ENCODE data around the gene DCLK2. TPM values are rescaled to one million over a fixed set of nuclear protein-coding genes. Genes with fewer than 3 reads are reported as not detected.

DCLK2 gene
- total RNA-seq, 1 donor from 2014 or later = 2.7 TPM

DNA sequence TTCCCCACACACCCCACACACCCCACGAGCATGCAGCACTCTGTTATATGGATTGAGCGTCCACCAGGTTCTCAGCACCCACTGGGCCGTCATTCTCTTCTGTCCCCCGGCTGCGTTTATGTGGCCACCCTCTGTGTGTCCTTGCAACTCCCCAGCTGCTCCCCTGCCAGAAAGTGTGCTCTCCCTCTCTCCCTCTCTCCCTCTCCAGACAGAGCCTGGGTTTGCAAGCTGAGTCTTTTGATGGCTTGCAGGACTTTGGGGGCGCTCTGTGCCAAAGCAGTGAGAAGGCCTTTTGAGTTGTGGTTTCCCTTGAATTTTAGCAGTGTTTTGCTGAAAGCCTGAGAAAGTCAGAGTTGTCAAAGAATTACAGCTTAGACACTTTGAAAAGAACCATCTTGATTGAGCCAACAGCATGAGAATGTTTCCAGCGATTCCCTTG lies 173.5 kb downstream of the DCLK2 start:
- TF ChIP-seq, protein P1, sequence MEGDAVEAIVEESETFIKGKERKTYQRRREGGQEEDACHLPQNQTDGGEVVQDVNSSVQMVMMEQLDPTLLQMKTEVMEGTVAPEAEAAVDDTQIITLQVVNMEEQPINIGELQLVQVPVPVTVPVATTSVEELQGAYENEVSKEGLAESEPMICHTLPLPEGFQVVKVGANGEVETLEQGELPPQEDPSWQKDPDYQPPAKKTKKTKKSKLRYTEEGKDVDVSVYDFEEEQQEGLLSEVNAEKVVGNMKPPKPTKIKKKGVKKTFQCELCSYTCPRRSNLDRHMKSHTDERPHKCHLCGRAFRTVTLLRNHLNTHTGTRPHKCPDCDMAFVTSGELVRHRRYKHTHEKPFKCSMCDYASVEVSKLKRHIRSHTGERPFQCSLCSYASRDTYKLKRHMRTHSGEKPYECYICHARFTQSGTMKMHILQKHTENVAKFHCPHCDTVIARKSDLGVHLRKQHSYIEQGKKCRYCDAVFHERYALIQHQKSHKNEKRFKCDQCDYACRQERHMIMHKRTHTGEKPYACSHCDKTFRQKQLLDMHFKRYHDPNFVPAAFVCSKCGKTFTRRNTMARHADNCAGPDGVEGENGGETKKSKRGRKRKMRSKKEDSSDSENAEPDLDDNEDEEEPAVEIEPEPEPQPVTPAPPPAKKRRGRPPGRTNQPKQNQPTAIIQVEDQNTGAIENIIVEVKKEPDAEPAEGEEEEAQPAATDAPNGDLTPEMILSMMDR (conservative IDR thresholded peaks at IDR 0.05; ENCODE audit: low read depth, low read length) = no peak
- no peak for DNase-seq (ENCODE audit: low read depth)

DNA sequence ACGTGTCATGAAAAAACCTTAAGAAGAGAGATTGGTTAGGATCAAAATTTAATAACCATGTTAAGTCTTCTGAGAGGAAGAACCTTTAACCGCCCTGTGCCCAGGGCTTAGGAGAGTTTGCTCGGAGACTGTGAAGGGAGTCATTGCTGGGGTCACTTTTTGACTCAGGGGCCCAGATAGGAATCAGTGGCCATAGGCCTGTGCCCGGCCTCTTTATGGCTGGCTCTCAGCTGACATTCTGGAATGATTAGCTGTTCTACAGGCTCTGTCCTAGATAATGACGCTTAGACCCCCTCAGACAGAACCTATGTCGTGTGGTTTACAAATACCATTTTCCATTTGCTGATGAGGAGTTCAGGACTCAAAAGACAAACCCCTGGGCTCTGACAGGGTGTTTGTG lies 174.1 kb downstream of the DCLK2 start:
- H3K4me3 ChIP-seq (ENCODE audit: low read depth, low read length) = no peak overlapping the region
- TF ChIP-seq, protein P1 (conservative IDR thresholded peaks at IDR 0.05; ENCODE audit: low read depth, low read length) = no peak
- DNase-seq (ENCODE audit: low read depth) = no peak

More for the DNA sequence above, 173.5 kb downstream of the DCLK2 start:
- H3K4me3 ChIP-seq (ENCODE audit: low read depth, low read length) = no peak overlapping the region

DNA sequence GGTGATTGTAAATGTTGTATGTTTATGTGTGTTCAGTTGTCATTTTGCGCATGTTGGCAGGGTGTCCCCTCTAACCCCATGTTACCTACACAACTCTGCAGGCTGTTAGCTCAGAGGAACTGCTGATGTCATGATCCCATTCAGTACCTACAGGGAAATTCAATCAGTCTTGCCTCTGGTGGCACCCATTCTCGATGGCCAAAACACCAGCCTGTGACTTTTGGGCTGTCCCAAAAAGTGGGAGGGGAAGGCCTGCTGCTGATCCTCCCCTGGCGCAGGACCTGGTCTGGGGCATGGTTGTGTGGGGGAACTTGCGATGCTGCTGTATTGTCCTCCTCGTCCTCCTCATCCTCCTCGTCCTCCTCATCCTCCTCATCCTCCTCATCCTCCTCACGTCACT lies 174.5 kb downstream of the DCLK2 start:
- no peak for DNase-seq (ENCODE audit: low read depth)
- TF ChIP-seq, protein P1 (conservative IDR thresholded peaks at IDR 0.05; ENCODE audit: low read depth, low read length) = no peak
- no peak overlapping the region for H3K4me3 ChIP-seq (ENCODE audit: low read depth, low read length)

DNA sequence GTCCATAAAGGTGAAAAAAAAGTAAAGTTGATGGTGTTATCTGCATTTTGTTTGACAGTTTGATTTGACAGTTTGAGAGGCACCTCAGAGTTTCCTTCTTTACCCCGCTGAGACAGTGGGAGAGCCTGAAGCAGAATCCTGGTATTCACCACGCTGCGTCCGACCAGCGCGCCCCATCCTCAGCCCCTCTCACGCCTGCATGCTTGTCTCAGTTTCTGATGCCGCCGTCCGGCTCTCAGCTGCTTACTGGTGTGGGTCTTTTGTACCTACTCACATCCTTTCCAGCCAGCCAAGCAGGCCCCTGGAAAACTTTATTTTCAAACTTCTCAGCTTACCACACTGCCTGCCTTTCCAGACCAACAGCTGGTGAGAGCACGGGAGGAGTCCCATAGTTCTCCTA lies 175.2 kb downstream of the DCLK2 start:
- DNase-seq (ENCODE audit: low read depth) = no peak
- TF ChIP-seq, protein P1 (conservative IDR thresholded peaks at IDR 0.05; ENCODE audit: low read depth, low read length) = no peak
- no peak overlapping the region for H3K4me3 ChIP-seq (ENCODE audit: low read depth, low read length)

DNA sequence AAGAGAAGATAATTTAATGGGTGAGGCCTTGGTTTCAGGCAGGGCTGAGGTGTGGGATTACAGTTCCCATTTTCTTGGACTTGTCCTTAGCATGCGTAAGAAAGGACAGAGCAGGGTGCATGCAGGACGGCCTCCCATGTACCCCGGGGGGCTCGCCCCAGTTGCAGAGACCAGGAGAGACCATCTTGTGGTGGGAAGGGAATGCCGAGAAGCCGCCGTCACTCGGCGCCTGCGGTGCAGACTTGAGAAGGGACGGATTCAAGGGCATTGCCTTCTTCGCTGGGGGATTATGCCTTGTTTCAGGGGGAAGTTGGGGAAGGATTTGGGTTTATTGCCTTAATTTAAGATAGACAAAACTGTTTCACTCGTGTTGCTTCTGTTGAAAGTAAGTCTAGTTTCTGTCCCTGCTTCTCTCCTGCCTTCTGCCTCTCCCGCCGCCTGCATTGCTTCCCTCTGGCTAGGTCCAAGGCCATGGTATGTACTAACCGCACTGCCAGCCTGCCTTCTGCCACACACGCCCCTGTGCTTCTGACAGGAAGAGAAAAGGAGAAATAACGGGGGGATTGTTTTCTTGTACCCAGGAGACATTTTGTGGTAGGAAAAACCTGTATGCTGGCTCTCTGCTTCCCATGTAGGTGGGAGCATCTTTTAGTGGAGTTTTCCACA lies 175.9 kb downstream of the DCLK2 start:
- DNase-seq (ENCODE audit: low read depth) = no peak
- TF ChIP-seq, protein P1 (conservative IDR thresholded peaks at IDR 0.05; ENCODE audit: low read depth, low read length) = no peak
- no peak overlapping the region for H3K4me3 ChIP-seq (ENCODE audit: low read depth, low read length)

DNA sequence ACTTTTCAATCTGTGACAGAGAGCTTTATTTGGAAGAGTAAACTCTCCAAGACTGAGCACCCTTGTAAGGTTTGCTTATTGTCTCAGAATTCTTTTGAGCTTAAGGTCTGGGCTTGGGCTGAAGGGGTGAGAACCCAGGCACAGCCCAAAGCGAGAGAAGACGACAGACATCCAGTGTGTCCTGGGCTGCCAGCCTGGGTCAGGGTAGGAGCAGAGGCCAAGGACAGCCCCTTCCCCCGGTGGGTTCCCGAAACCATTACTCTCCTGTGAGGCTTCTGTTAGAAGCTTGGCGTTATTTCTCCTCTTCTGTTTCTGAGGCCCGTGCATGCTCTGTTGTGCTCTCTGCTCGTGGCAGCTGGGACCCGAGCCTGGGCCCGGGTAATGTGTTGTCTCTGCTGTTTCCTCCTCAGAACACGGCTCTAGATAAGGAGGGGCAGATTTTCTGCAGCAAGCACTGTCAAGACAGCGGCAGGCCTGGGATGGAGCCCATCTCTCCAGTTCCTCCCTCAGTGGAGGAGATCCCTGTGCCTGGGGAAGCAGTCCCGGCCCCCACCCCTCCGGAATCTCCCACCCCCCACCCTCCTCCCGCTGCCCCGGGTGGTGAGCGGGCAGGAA lies 177.5 kb downstream of the DCLK2 start:
- DNase-seq (ENCODE audit: low read depth) = no peak
- no peak overlapping the region for H3K4me3 ChIP-seq (ENCODE audit: low read depth, low read length)
- TF ChIP-seq, protein P1 (conservative IDR thresholded peaks at IDR 0.05; ENCODE audit: low read depth, low read length) = no peak

DNA sequence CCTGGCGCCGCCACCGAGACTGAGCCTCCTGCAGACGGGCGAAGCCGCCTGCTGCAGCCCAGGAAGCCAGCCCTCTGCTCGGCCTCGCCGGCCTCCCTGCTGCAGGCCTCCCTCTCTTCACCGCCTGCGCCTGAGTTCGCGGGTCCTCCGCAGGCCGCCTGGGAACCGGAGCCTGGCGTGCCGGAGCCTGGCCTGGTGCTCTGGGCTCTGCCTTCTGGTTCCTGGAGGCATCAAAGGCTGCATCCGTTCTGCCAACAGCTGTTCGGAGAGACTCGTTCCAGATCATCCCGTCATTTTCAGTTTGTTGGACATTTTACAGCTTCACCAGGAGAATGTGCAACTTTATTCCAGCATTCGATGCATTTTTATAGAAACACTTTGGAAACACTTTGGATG lies 178.0 kb downstream of the DCLK2 start:
- TF ChIP-seq, protein P1 (conservative IDR thresholded peaks at IDR 0.05; ENCODE audit: low read depth, low read length) = no peak
- DNase-seq (ENCODE audit: low read depth) = no peak
- H3K4me3 ChIP-seq (ENCODE audit: low read depth, low read length) = no peak overlapping the region
